Measurements from ENCODE around the gene XRCC6. TPM values are rescaled to one million over a fixed set of nuclear protein-coding genes. Genes with fewer than 3 reads are reported as not detected.
A peak's percentile ranks its signal among the peaks of the same experiment; 100 is the strongest.

The XRCC6 gene
- total and polyA plus RNA-seq, 9 of the 15 experiments (the other 6 are each of a cell fraction or from before 2014, with no cell fraction given): 151 to 440 (median 318) TPM

- TF ChIP-seq ELF1 (tag; IDR thresholded peaks at IDR 0.05): peak; percentile 48; the same call in 1 of the 2 replicates
- TF ChIP-seq RNF2 (IDR thresholded peaks at IDR 0.05): no peak
- no peak for TF ChIP-seq HSF4 (CRISPR knock-in tag; IDR thresholded peaks at IDR 0.05; ENCODE audit: borderline replicate concordance)
- 0 out of 2 replicates have a peak, but pooled peaks have one; percentile 44 for TF ChIP-seq ARID4B (CRISPR knock-in tag; IDR thresholded peaks at IDR 0.05)
- no peak for TF ChIP-seq SMARCE1 (IDR thresholded peaks at IDR 0.05)
- TF ChIP-seq ELF2 (CRISPR knock-in tag; IDR thresholded peaks at IDR 0.05): no peak
- peak; percentile 22; the same call in 1 of the 2 replicates for TF ChIP-seq MAFG (tag; conservative IDR thresholded peaks at IDR 0.05)
- TF ChIP-seq CHD2 (IDR thresholded peaks at IDR 0.05; ENCODE audit: low read depth, low read length): no peak
- peak; percentile 9; the same call in 1 of the 2 replicates for TF ChIP-seq BCOR (IDR thresholded peaks at IDR 0.05)
- TF ChIP-seq SMC3 (conservative IDR thresholded peaks at IDR 0.05; ENCODE audit: insufficient read depth, low read depth, low read length): no peak
- peak; percentile 79 for TF ChIP-seq E2F8 (IDR thresholded peaks at IDR 0.05; ENCODE audit: low read depth, partially characterized antibody)
- TF ChIP-seq ZKSCAN1 (IDR thresholded peaks at IDR 0.05; ENCODE audit: low read depth, low read length): no peak
- TF ChIP-seq CHD1 (IDR thresholded peaks at IDR 0.05; ENCODE audit: low read length): no peak
- no peak for TF ChIP-seq SNAPC5 (CRISPR knock-in tag; IDR thresholded peaks at IDR 0.05)
- TF ChIP-seq DPF2 (IDR thresholded peaks at IDR 0.05): no peak
- no peak for TF ChIP-seq GATA2 (CRISPR knock-in tag; IDR thresholded peaks at IDR 0.05)
- no peak for TF ChIP-seq PRPF4 (IDR thresholded peaks at IDR 0.05; ENCODE audit: insufficient read depth, low read depth, low read length, poor library complexity, severe bottlenecking)
- no peak for TF ChIP-seq ZHX1 (conservative IDR thresholded peaks at IDR 0.05; ENCODE audit: low read length)
- TF ChIP-seq EGR1 (conservative IDR thresholded peaks at IDR 0.05): 0 out of 2 replicates have a peak, but pooled peaks have one; percentile 48
Observed at GRCh38 chr22:41688365-41689211, 67.5 kb downstream of the XRCC6 start, which contains the start of gene SNU13 (continued).

Data from K562 (cell line).